ENCODE results near the gene RBM38. TPM values are rescaled to one million over a fixed set of nuclear protein-coding genes. Genes with fewer than 3 reads are reported as not detected.
"Not testable (repeated sequence)": the region's sequence is repeated elsewhere in the genome, so short reads cannot be mapped to it uniquely, and the experiment has no call there.

The RBM38 gene
- 10 to 100 TPM; 60.3 to 63.1 TPM for total RNA-seq

DNA sequence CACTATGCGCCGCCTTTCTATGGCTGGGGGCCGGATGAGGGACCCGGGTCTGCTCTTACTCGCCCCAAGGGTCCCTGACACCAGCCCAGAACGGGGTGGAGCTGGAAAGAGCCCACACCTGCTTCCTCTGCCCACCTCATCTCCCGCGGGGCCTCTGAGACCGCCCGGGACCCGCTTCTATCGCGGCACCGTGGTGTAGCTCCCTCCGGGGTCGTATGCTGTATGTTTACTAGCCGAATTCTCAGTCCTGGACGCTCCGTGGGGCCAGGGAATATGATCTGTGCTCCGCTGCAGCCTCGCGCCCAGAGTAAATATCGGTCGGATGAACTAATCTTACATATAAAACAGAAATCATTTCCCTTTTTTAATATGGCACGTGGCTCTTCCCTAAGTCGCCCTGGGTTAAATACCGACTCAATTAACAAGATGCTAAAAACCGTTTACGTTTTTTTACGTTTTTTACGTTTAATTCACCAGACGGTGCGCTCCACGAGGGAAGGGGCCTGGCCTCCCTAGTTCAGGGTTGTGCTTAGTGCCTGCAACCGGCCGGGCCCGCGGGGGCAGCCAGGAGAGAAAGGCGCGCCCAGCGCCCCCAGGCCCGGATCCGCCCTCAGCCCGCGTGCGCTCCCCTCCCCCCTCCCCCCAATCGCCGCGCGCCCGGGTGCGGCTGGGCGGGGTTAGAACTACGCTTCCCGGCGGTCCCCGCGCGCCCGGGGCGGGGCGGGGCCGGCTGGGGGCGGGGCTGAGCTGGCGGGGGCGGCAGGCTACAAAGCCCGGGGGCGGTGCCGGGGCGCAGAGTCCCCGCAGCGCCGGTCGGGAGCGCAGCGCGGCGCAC is at the start of gene RBM38:
Gene RBM38, plus strand, starts transcription at position 793 of the 835 bp plus-strand sequence. CDS start 186 bp downstream, outside the sequence.
- Mint-ChIP-seq H3K27me3 (ENCODE audit: low read depth) (no peaks in the 10 kb centered on the region), H3K9me3 (no peaks in the 10 kb centered on the region), H3K27ac (peak within 1 kb of the TSS; percentile 97), H3K4me3 (peak within 1 kb of the TSS; percentile 90), H3K36me3 (ENCODE audit: low read depth) (peaks cover 28% of the 10 kb centered on the region), H3K4me1 (ENCODE audit: low read depth) (peaks cover 43% of the 10 kb centered on the region)
- CTCF ChIA-PET, result interaction anchor here (0.6 to 4.2 kb wide), 7 partner anchors 8 to 107 kb away, joined by 3 to 16 read pairs (median 6); no protein-coding TSS in a partner anchor
- intact Hi-C loops (cut with micrococcal nuclease), result loop anchor here (5.0 to 10.0 kb wide), 4 partner anchors 306 to 1774 kb away; partner anchors contain the start of gene ZNF831
- DNase-seq, result peak; percentile 80

DNA sequence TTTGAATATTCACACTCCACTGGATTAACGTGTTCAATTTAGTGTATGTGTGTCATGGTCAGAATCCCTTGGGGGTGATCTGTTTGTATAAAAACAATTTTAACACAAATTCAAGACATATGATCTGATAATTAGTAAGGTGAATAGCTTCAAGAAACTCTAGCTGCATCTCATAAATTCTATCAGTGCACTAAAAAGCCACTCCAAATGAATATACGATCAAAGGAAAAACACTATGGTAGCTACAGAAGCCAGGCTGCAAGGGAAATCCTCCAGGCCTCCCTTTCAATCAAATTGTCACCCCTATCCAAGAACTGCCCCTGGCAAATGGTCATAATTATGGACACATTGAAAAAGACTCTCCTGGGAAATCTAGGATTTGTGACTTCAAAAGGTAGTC is 49.5 kb upstream of the RBM38 start:
- Mint-ChIP-seq H3K9me3 (no peaks in the 10 kb centered on the region), H3K27me3 (ENCODE audit: low read depth) (no peaks in the 10 kb centered on the region), H3K4me1 (ENCODE audit: low read depth) (no peaks in the 10 kb centered on the region), H3K36me3 (ENCODE audit: low read depth) (no peaks in the 10 kb centered on the region), H3K27ac (no peak overlapping the region), H3K4me3 (no peak overlapping the region)
- no peak for DNase-seq
- intact Hi-C loops (cut with micrococcal nuclease), result no loop called here
- CTCF ChIA-PET, result interaction anchor here (2.0 kb wide), 1 partner anchor 251 kb away, joined by 6 read pairs; no protein-coding TSS in a partner anchor

DNA sequence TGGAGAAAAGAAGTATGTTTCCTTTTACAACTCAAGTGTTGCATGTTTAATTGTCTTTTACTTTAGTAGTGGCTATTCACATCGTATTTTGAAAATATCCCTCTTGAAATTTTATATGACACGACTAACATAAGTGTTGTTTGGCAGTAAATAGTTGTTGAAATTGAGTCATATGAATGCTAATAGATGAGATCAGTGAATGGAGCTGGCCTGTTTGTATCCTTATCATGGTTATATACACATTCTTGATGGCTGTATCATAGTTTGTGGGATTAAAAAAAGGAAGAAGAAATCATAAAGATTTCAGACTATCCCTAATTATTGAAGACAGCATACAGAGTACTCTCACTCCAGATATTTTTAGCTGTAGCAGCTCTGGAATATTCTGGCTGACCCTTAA is 48.4 kb upstream of the RBM38 start:
- H3K9me3 Mint-ChIP-seq, result no peaks in the 10 kb centered on the region
- DNase-seq, result no peak
- no peak overlapping the region for H3K4me3 Mint-ChIP-seq
- CTCF ChIA-PET, result interaction anchor here (2.0 kb wide), 1 partner anchor 253 kb away, joined by 6 read pairs; no protein-coding TSS in a partner anchor
- no peaks in the 10 kb centered on the region for H3K4me1 Mint-ChIP-seq (ENCODE audit: low read depth)
- H3K36me3 Mint-ChIP-seq (ENCODE audit: low read depth), result no peaks in the 10 kb centered on the region
- H3K27me3 Mint-ChIP-seq (ENCODE audit: low read depth), result no peaks in the 10 kb centered on the region
- H3K27ac Mint-ChIP-seq, result no peak overlapping the region
- intact Hi-C loops (cut with micrococcal nuclease), result no loop called here

DNA sequence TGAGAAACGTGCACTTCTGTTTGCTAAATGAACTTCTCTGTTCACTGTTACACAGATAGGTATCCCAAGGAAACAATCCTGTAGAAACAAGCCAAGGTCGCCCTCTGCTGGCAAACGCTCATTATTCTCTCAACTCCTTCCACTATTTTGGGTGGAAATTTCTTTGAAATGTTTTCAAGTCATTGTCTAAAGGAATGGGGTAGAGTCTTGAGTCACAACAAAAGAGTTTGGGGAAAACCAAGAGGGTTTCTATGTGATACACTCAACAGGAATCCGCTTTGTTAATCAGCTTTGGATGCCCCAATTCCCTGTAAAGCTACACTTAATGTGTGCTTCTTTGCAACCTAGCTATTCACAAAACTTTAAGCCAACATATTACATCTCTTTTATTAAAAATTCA is 44.7 kb upstream of the RBM38 start:
- DNase-seq, result peak; percentile 89
- no peaks in the 10 kb centered on the region for H3K36me3 Mint-ChIP-seq (ENCODE audit: low read depth)
- H3K4me1 Mint-ChIP-seq (ENCODE audit: low read depth), result no peaks in the 10 kb centered on the region
- no peak overlapping the region for H3K27ac Mint-ChIP-seq
- no peak overlapping the region for H3K4me3 Mint-ChIP-seq
- CTCF ChIA-PET, result interaction anchor here (0.6 to 4.9 kb wide), 23 partner anchors 9 to 1089 kb away, joined by 3 to 18 read pairs (median 3); partner anchors contain the start of gene SPO11
- no peaks in the 10 kb centered on the region for H3K9me3 Mint-ChIP-seq
- no peaks in the 10 kb centered on the region for H3K27me3 Mint-ChIP-seq (ENCODE audit: low read depth)
- intact Hi-C loops (cut with micrococcal nuclease), result loop anchor here (1.0 to 2.0 kb wide), 2 partner anchors 254 to 796 kb away; no protein-coding TSS in a partner anchor

DNA sequence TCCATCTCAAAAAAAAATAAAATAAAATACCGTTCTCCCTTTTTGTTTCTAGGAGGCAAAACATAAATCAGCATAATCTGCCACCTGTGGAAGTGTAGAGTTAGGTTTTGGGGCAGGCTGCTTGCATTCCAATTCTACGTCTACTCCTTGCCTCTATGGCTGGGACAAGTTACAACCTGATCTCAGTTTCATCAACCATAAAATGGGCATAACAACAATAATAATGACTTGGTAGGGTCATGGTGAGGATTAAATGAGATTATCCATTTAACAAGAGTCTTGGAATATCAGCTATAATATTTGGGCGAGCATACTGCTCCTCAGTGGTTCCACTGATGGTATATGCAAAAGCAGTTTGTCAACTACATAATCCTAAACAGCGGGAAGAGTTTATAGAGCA is 43.8 kb upstream of the RBM38 start:
- H3K4me3 Mint-ChIP-seq, result no peak overlapping the region
- CTCF ChIA-PET, result interaction anchor here (0.7 to 4.9 kb wide), 6 partner anchors 51 to 257 kb away, joined by 3 to 16 read pairs (median 4); no protein-coding TSS in a partner anchor
- no peak overlapping the region for H3K27ac Mint-ChIP-seq
- H3K27me3 Mint-ChIP-seq (ENCODE audit: low read depth), result no peaks in the 10 kb centered on the region
- DNase-seq, result no peak
- H3K36me3 Mint-ChIP-seq (ENCODE audit: low read depth), result no peaks in the 10 kb centered on the region
- intact Hi-C loops (cut with micrococcal nuclease), result loop anchor here (2.0 kb wide), 1 partner anchor 797 kb away; no protein-coding TSS in a partner anchor
- no peaks in the 10 kb centered on the region for H3K9me3 Mint-ChIP-seq
- H3K4me1 Mint-ChIP-seq (ENCODE audit: low read depth), result peaks cover 8% of the 10 kb centered on the region

DNA sequence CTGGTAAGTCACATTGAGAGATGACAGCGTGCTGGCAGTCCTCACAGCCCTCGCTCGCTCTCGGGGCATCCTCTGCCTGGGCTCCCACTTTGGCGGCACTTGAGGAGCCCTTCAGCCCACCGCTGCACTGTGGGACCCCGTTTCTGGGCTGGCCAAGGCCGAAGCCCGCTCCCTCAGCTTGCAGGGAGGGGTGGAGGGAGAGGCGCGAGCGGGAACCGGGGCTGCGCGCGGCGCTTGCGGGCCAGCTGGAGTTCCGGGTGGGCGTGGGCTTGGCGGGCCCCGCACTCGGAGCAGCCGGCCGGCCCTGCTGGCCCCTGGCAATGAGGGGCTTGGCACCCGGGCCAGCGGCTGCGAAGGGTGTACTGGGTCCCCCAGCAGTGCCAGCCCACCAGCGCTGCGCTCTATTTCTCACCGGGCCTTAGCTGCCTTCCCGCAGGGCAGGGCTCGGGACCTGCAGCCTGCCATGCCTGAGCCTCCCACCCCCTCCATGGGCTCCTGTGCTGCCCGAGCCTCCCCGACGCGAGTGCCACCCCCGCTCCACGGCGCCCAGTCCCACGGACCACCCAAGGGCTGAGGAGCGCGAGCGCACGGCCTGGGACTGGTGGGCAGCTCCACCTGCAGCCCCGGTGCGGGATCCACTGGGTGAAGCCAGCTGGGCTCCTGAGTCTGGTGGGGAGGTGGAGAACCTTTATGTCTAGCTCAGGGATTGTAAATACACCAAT is 42.8 kb upstream of the RBM38 start:
- DNase-seq; H3K36me3 Mint-ChIP-seq (ENCODE audit: low read depth); H3K27me3 Mint-ChIP-seq (ENCODE audit: low read depth); H3K4me3 Mint-ChIP-seq; intact Hi-C loops (cut with micrococcal nuclease); H3K9me3 Mint-ChIP-seq; H3K27ac Mint-ChIP-seq: not testable (repeated sequence)
- H3K4me1 Mint-ChIP-seq (ENCODE audit: low read depth), result peaks cover 15% of the 10 kb centered on the region
- CTCF ChIA-PET, result interaction anchor here (0.8 to 4.9 kb wide), 8 partner anchors 16 to 258 kb away, joined by 3 to 16 read pairs (median 4); no protein-coding TSS in a partner anchor

GRCh38 chr20:57348922-57349574 is 42.1 kb upstream of the RBM38 start:
- not testable (repeated sequence) for H3K4me3 Mint-ChIP-seq

GRCh38 chr20:57350081-57350710 is 41.0 kb upstream of the RBM38 start:
- H3K9me3 Mint-ChIP-seq, result no peaks in the 10 kb centered on the region
- H3K27me3 Mint-ChIP-seq (ENCODE audit: low read depth), result no peaks in the 10 kb centered on the region
- H3K27ac Mint-ChIP-seq, result peak overlapping the region; percentile 69
- DNase-seq, result no peak
- H3K4me3 Mint-ChIP-seq, result peak overlapping the region; percentile 49
- intact Hi-C loops (cut with micrococcal nuclease), result loop anchor here (2.0 kb wide), 1 partner anchor 49 kb away; no protein-coding TSS in a partner anchor
- peaks cover 14% of the 10 kb centered on the region for H3K36me3 Mint-ChIP-seq (ENCODE audit: low read depth)
- H3K4me1 Mint-ChIP-seq (ENCODE audit: low read depth), result peaks cover 22% of the 10 kb centered on the region
- CTCF ChIA-PET, result interaction anchor here (0.9 to 2.4 kb wide), 6 partner anchors 8 to 800 kb away, joined by 3 to 8 read pairs (median 5); no protein-coding TSS in a partner anchor

More at GRCh38 chr20:57348922-57349574, 42.1 kb upstream of the RBM38 start:
- DNase-seq; H3K27me3 Mint-ChIP-seq (ENCODE audit: low read depth); H3K36me3 Mint-ChIP-seq (ENCODE audit: low read depth); H3K27ac Mint-ChIP-seq; H3K9me3 Mint-ChIP-seq; intact Hi-C loops (cut with micrococcal nuclease): not testable (repeated sequence)
- H3K4me1 Mint-ChIP-seq (ENCODE audit: low read depth), result peaks cover 19% of the 10 kb centered on the region
- CTCF ChIA-PET, result interaction anchor here (0.8 to 2.4 kb wide), 7 partner anchors 16 to 799 kb away, joined by 3 to 8 read pairs (median 3); no protein-coding TSS in a partner anchor

- Mint-ChIP-seq H3K27ac (peak overlapping the region; percentile 83), H3K36me3 (ENCODE audit: low read depth) (peaks cover 17% of the 10 kb centered on the region), H3K4me1 (ENCODE audit: low read depth) (peaks cover 22% of the 10 kb centered on the region), H3K4me3 (peak overlapping the region; percentile 81)
- not testable (repeated sequence) for DNase-seq; H3K9me3 Mint-ChIP-seq; H3K27me3 Mint-ChIP-seq (ENCODE audit: low read depth)
- intact Hi-C loops (cut with micrococcal nuclease), result loop anchor here (1.0 to 2.0 kb wide), 2 partner anchors 48 to 145 kb away; no protein-coding TSS in a partner anchor
- CTCF ChIA-PET, result interaction anchor here (1.5 to 2.0 kb wide), 2 partner anchors 145 to 261 kb away, joined by 4 to 7 read pairs; no protein-coding TSS in a partner anchor
Measured at GRCh38 chr20:57350726-57351041, 40.5 kb upstream of the RBM38 start.

- CTCF ChIA-PET, result interaction anchor here (0.6 to 1.5 kb wide), 2 partner anchors 38 to 261 kb away, joined by 3 to 7 read pairs; no protein-coding TSS in a partner anchor
- no peaks in the 10 kb centered on the region for H3K27me3 Mint-ChIP-seq (ENCODE audit: low read depth)
- H3K27ac Mint-ChIP-seq, result peak within 1 kb of the TSS; percentile 83
- peak; percentile 94 for DNase-seq
- no peaks in the 10 kb centered on the region for H3K9me3 Mint-ChIP-seq
- H3K4me1 Mint-ChIP-seq (ENCODE audit: low read depth), result peaks cover 22% of the 10 kb centered on the region
- peak within 1 kb of the TSS; percentile 81 for H3K4me3 Mint-ChIP-seq
- intact Hi-C loops (cut with micrococcal nuclease), result loop anchor here (1.0 to 2.0 kb wide), 2 partner anchors 48 to 144 kb away; no protein-coding TSS in a partner anchor
- peaks cover 20% of the 10 kb centered on the region for H3K36me3 Mint-ChIP-seq (ENCODE audit: low read depth)
Measured at GRCh38 chr20:57351042-57351783, 40.0 kb upstream of the RBM38 start, which contains the start of gene RAE1. Gene RAE1 (plus strand): TSS chr20:57351255. CDS start chr20:57354039, 2,784 bp downstream.

All from activated naive CD4-positive, alpha-beta T cell treated with anti-CD3 and anti-CD28 coated beads for 36 hours (primary cell).